ENCODE results near the gene AFF2.

AFF2 gene

GRCh38 chrX:148537556-148538182 lies 37.3 kb downstream of the AFF2 start:
- no peak for DNase-seq

GRCh38 chrX:148538582-148538981 lies 38.2 kb downstream of the AFF2 start:
- no peak for DNase-seq

- DNase-seq: no peak
Observed at GRCh38 chrX:148540114-148540513, 39.7 kb downstream of the AFF2 start.

- no peak for DNase-seq
Observed at GRCh38 chrX:148540671-148541583, 40.5 kb downstream of the AFF2 start.

GRCh38 chrX:148541584-148541940 lies 41.1 kb downstream of the AFF2 start:
- DNase-seq: no peak

GRCh38 chrX:148542481-148543255 lies 42.3 kb downstream of the AFF2 start:
- no peak for DNase-seq

GRCh38 chrX:148552775-148553174 lies 52.4 kb downstream of the AFF2 start:
- DNase-seq: no peak

GRCh38 chrX:148555101-148555500 lies 54.7 kb downstream of the AFF2 start:
- DNase-seq: no peak

- no peak for DNase-seq
Observed at GRCh38 chrX:148555571-148556243, 55.3 kb downstream of the AFF2 start.

- no peak for DNase-seq
Observed at GRCh38 chrX:148556498-148556897, 56.1 kb downstream of the AFF2 start.

- no peak for DNase-seq
Observed at GRCh38 chrX:148562846-148563245, 62.4 kb downstream of the AFF2 start.

- peak in 1 of 3 experiments; percentile 43 for DNase-seq
Observed at GRCh38 chrX:148567229-148567628, 66.8 kb downstream of the AFF2 start.

GRCh38 chrX:148567779-148568178 lies 67.4 kb downstream of the AFF2 start:
- DNase-seq: no peak

- no peak for DNase-seq
Observed at GRCh38 chrX:148568763-148569162, 68.3 kb downstream of the AFF2 start.

- DNase-seq: no peak
Observed at GRCh38 chrX:148572337-148572736, 71.9 kb downstream of the AFF2 start.

GRCh38 chrX:148573119-148573518 lies 72.7 kb downstream of the AFF2 start:
- no peak for DNase-seq

GRCh38 chrX:148574237-148574973 lies 74.0 kb downstream of the AFF2 start:
- DNase-seq: no peak

GRCh38 chrX:148576396-148576795 lies 76.0 kb downstream of the AFF2 start:
- no peak for DNase-seq

GRCh38 chrX:148577741-148578140 lies 77.3 kb downstream of the AFF2 start:
- no peak for DNase-seq

GRCh38 chrX:148580016-148580415 lies 79.6 kb downstream of the AFF2 start:
- no peak for DNase-seq

- no peak for DNase-seq
Observed at GRCh38 chrX:148582353-148582752, 81.9 kb downstream of the AFF2 start.

GRCh38 chrX:148588649-148589310 lies 88.4 kb downstream of the AFF2 start:
- DNase-seq: no peak
